Measurements from ENCODE around the gene RNF207.
"Not testable (repeated sequence)": the region's sequence is repeated elsewhere in the genome, so short reads cannot be mapped to it uniquely, and the experiment has no call there.

The RNF207 gene

DNA sequence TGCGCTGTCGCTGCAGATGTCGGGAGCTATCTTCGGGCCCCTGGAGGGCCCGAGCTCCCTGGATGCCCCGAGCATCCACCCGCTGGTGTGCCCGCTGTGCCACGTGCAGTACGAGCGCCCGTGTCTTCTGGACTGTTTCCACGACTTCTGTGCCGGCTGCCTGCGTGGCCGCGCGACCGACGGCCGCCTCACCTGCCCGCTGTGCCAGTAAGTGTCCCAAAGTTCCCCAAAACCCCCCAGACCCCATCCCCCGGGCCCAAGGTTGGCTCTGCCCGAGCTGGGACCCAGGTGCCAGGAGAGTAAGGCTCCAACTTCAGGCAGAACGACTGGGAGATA lies 569 bp downstream of the RNF207 start:
- no peak for DNase-seq

DNA sequence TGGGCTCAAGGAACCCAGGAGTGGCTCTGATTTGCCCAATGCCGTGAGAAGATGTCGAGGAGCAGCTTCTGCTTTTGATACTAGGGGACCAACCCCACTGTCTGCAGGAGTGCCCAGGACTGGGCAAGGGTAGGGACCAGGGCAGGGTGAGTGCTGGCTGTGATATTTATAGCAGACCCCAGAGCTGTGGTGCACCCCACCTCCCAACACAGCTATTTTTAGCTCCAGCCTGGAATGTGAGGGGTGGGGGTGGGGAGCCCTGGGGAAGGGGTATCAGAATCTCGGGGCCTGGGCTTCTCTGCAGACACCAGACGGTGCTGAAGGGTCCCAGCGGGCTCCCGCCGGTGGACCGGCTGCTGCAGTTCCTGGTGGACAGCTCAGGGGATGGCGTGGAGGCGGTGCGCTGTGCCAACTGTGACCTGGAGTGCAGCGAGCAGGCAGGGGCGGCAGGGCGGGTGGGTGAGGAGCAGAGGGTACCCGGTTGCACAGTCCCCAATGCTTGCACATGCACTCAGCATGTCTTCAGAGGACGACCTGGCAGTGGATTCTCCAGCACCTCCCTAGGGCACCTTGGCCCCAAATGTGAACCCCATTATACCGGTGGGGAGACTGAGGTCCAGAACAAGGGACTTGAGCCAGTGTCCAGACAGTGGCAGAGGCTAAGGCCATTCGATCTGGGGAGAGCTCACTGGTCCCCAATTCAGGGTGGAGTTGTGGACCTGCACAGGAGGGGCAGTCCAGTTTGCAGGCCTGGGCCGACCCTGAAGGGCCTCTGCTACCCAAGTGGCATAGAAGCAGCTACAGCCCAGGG lies 1.4 kb downstream of the RNF207 start:
- no peak for DNase-seq

DNA sequence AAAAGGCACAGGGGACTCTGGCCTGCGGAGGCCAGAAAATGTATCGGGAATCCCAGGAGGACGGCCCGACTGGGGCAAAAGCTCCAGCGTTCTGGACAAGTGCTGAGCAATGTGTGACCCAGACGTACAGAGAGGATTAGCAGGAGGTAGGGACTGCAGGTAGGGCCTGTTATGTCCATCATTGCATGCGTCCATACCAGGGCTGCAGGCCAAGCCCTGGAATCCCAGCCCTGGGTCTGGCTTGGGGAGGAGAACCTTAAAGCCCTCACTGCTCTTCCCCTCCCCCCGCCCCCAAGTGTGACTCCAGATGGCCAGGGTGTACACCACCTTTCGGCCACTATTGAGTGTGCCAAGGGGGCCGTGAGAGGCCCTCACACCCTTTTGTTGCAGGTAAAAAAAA lies 2.0 kb downstream of the RNF207 start:
- DNase-seq = no peak

DNA sequence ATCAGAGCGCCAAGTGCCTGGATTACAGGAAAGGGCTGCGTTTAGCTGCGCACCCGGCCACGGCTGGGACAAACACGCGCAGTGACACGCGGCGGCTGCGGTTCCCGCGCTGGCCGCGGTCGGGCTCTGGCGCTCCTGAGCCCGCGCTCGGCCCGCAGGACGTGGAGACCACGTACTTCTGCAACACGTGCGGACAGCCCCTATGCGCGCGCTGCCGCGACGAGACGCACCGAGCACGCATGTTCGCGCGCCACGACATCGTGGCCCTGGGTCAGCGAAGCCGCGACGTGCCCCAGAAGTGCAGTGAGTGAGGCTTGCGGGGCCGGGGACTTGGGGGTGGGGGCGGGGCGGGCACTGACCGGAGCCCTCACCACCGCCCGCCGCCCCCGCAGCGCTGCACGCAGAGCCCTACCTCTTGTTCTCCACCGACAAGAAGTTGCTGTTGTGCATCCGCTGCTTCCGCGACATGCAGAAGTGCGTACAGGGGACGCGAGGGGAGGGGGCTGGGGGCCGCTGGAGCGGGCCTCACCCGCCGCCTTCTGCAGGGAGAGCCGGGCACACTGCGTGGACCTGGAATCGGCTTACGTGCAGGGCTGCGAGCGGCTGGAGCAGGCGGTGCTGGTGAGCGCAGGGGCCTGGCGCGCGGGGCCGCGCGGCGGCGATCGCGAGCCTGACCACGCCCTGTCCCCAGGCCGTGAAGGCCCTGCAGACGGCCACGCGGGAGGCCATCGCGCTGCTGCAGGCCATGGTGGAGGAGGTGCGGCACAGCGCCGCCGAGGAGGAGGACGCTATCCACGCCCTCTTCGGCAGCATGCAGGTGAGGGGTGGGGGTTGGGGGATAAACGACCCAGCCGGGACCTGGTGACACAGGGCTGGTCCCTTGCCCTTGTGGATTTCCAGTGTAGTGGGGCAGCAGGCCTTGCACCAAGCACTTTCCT lies 3.1 kb downstream of the RNF207 start:
- no peak for DNase-seq

DNA sequence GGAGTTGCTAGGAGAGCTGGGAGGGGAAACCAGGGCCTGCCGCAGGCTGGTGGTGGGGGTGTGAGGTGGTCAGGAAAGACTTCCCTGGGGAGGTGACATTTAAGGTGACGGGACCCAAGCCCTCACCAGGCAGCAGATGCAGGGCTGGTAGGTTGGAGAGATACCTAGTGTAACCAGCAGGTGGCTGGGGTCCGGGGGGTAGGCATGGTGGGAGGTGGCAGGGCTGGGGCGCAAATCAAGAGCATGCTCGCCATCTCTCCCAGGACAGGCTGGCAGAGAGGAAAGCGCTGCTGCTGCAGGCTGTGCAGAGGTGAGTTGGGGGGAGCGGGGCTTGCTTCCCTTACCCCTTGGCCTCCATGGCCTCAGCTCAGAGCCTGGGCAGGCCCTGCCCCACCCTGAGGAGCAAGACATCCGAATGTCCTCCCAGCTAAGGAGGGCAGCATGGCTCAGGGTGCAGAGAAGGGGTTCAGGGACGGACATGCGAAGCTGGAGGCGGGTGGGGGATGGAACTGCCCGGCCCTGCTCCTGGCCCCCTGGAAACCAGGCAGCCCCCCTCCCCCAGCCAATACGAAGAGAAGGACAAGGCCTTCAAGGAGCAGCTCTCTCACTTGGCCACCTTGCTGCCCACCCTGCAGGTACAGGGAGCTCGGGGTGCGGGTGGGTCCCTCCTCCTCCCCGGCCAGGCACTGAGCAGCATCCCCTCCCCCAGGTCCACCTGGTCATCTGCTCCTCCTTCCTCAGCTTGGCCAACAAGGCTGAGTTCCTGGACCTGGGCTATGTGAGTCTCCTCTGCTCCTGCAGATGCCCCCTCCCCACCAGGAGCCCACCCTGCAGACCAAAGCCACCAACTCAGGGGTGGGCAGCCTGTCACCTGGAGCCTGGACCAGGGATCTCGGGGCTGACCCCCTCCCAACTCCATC lies 4.0 kb downstream of the RNF207 start:
- DNase-seq = no peak

DNA sequence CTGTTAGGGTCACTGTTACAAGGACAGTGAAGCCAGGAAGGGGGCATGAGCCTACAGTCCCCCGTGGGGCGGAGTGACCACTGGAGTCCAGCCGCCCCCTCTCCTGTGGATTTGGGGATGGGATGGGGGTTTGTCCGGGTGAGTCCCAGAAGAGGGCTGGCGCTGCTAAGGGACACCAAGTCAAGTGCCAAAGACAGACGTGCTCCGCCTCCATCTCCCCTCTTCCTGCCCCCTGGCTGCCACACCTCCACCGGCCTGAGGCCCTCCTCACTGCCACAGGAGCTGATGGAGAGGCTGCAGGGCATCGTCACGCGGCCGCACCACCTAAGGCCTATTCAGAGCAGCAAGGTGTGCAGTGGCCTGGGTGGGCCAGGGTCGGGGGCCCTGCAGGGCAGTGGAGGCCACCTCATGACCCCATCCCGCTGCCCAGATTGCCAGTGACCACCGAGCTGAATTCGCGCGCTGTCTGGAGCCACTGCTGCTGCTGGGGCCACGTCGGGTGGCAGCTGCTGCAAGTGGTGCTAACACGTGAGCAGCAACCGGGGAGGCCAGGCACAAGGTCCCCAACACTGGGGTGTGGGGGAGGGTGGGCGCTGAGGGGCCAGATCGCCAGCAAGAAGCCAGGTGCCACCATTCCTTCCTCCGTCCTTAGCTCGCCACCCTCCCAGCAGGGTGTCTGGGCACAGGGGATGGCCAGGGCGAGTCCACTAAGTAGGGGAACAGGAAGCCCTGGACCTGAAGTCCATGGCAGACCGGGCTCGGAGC lies 4.9 kb downstream of the RNF207 start:
- no peak for DNase-seq

DNA sequence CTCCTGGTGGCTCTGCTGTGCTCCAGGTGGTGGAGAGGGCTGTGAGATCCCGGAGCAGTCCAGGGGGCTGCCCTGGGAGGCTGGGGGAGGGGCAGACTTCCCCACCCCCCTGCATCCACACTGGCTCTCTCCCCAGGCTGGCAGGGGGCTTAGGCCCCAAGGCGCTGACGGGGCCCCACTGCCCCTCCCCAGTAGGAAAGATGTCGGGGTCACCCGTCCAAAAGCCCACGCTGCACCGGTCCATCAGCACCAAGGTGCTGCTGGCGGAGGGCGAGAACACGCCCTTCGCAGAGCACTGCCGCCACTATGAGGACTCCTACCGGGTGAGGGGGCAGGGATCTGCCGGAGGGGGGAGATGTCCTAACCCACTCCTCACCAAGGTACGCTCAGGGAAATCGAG lies 5.8 kb downstream of the RNF207 start:
- DNase-seq = no peak

DNA sequence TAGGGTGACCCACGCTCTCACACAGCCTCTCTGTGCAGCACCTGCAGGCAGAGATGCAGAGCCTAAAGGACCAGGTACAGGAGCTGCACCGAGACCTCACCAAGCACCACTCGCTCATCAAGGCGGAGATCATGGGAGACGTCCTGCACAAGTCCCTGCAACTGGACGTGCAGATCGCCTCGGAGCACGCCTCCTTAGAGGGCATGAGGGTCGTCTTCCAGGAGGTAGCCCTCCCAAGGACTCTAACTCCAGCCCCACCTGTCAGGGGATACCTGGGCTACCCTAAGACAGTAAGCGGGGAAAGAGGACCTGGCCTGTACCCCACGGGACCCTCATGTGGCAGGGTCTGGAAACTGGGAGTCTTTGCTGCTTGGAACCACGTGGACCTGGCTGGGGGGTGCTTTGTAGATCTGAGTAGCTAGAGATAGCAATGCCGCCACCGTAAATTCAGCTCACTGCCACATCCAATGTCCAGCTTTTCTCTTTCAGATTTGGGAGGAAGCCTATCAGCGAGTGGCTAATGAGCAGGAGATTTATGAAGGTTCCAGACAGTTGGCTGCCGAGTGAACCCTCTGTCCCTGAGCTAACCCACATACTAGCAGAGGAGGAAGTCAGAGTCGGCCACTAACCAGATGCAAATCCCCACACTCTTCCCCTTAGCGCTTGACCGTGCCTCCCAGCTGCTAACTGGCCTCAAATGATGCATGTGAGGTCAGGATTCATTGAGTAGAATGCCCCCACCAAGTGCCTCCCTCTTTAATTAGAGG lies 6.5 kb downstream of the RNF207 start:
- peak; percentile 20 to 26 for DNase-seq

DNA sequence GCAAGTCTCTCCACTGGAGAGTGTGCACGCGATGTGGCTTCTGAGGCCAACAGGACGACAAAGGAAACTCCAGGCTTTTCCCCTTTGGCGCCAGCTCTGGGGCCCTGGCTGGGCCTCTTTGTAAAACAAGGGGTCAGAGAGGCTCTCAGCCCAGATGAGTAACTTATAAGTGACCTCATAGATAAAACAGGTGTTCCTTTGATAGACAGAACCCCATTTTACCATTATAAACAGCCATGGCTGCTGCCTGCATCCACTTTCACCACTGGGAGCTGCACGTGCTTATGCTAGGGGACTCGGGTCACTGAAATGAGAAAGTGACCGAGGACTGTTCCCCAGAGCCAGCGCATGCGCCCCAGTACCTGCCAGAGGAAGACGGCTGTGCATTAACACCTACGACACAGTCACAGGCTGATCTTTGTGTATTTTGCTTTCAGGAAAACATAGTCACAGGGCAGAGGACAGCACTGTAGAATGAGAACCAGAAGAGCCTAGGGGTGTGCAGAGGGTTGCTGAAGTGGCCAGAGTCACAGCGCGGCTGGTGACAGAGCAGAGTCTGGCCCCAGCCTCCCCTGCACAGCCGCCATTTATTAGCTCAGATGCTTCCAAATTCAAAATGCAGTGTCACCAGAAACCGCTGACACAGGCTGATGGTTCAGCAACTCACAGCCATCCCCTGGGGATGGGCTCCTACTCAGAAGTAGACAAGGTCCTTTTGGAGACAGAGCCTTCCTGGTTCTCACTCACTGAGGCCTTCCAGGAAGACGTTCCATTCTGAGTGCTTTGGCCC lies 12.7 kb downstream of the RNF207 start:
- no peak for DNase-seq

DNA sequence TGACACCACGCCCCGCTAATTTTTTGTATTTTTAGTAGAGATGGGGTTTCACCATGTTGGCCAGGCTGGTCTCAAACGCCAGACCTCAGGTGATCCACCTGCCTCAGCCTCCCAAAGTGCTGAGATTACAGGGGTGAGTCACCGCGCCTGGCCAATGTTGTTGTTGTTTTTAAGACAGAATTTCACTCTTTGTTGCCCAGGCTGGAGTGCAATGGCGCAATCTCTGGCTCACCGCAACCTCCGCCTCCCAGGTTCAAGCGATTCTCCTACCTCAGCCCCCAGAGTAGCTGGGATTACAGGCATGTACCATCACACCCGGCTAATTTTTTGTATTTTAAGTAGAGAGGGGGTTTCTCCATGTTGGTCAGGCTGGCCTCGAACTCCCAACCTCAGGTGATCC lies 13.7 kb downstream of the RNF207 start:
- DNase-seq = not testable (repeated sequence)

DNA sequence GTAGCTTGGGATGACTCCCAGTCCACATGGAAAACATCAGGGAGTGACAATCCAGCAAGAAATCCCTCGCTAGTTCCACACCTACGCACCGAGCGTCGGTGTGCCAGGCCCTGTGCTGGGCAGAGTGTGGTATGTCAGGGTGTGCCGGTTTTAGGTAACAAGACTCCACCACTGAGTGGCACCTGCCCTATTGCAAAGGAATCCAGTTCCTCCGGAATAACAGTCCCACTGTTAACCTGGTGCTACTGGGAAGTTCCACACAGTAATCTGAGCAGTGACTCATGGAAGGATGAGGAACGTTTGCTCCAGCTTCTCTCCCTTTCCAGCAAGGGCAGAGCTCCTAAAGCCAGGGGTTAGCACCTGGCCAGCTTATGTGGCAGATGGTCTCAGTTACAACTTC lies 14.3 kb downstream of the RNF207 start:
- no peak for DNase-seq

DNA sequence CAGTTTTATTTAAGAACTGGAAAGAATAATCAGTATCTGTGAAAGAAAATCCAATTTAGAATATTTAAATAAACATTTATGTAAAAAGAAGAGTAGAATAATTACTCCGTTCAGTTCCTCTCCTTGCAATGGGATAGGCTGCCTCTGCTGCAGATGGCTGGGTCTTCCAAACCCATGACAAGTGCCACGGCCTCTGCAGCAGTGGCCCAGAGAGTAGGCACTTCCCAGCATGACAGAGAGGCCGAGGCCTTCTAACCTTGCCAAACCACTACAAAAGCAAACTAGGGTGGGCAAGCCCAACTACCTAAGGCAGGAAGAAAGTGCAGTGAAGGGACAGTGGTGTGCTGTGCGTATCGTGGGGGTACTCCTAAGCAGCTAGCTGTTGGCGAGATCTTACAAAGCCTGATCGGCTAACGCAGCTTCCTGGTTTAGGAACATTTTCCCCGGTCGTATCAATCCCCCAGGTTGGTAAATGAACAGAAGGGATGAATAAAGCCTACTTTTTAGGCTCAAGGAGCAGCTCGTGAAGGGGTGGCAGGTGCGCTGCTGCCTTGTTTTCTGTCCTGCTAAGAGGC lies 15.4 kb downstream of the RNF207 start:
- DNase-seq = no peak

DNA sequence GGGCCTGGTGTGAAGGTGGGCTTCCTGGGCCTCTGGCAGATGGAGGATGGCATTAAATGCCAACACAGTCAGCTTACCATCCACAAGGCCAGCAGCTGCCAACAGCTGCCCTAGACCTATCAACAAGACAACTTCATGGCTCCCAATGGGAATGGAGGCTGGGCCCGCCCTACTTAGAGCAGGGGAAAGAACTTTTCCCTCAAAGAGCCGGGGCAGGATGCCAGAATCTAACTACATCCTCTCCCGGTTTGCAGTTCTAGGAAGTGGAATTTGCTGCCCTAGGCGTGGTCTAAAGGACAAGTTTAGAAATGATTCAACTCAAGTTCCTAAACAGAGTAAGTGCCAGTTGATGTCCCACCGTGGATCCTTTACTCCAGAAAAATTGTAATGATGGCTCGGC lies 16.7 kb downstream of the RNF207 start:
- DNase-seq = no peak

DNA sequence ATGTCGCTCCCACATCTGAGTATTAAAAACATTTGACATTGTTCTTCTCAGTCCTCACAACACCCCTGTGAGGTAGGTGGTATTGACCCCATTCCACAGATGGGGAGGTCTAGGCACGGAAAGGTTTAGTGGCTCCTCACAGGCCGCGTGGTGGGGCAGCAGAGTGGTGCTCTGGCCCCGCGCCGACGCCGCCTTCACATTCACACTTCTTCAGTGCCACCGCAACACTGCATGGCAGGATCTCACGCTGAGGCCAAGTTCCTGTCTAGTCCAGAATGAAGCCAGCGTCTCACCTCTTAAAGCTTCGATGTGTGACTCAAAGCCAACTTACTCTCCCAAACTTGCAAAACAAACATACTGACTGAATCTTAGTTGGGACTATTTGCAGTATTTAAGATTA lies 17.7 kb downstream of the RNF207 start:
- DNase-seq = no peak

DNA sequence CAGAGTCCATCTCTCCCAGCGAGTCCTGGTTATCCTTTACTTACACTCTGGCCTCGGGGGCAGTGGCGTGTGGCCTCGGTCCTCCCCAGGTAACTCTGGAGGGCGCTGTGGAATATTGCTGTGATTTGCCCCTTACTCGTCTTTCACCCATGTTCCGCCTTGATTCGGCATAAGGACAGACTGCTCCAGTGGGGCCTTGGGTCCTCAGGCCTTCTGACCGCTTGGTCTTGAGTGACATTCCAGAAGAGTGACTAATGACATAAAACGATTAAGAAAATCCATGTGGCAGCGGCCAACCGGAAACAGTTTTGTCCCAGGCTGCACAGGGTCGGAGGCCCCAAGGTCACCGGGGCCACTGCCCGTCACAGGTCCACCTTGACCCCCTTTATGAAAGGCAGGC lies 18.8 kb downstream of the RNF207 start:
- no peak for DNase-seq

DNA sequence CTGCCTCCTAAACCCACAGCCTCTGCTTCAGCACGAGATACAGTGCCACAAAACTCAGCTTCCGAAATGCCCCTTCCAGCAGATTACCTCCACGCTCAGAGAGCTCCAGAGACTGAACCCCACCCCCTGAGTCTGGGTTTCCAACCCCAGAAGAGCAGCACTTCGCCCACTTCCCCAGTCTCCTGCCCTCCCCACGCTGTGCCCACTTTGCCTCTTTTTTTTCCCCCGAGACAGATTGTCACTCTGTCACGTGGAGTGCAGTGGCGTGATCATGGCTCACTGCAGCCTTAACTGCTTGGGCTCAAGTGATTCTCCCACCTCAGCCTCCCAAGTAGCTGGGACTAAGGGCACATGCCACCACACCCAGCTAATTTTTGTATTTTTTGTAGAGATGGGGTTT lies 19.7 kb downstream of the RNF207 start:
- DNase-seq = no peak

DNA sequence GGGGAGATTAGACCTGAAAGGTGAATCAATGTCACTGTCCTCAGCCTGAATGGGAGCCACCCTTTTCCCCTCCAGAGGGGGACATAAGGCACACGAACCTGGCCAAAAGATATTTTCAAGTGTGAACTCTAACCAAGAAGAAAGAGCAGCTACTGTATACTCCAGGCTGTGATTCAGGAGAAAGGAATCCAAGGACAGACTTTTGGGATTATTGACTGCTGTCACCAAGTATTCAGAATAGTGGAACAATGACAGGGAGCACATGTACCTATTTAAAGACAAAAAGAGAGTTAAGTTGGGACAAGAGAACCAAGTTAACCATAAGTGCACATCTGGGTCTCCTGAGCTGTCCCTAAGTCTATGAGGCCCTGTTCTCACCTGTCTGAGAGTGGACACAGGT lies 27.5 kb downstream of the RNF207 start:
- DNase-seq = no peak

DNA sequence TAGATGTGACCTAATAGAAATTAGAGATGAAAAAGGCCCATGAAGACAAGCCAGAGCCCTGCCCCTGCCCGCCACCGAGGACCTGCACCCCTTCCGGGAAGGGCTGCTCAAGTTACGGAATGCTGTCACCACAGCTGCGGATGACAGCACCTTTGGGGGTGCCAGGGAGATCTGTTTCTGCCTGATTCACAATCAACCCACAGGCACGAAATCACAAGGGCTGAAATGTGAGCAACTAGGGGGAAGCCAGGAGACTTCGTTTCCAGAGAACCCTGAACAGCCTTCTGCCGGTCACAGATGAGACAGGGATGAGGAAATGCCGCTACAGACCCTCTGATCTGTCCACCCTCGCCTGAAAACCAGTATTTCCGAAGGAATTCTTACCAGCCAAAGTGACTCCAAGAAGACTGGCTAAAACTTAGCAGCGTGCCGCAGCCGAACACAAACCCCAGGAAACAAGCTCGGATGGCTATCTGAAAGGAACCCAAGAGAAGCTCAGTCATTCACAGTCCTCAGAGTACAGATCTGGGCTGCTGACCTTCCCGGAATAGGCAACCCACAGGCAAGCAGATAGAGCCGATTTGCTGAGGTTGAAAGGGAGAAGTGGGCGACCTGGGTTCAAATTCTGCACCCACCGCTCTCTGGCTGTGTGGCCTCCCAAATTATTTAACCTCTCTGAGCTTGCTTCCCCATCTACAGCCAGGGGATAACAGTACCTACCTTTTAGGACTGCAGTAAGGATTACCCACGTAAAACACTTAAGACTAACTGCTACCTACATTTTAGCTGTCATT lies 28.8 kb downstream of the RNF207 start:
- DNase-seq = peak; percentile 19 to 26

DNA sequence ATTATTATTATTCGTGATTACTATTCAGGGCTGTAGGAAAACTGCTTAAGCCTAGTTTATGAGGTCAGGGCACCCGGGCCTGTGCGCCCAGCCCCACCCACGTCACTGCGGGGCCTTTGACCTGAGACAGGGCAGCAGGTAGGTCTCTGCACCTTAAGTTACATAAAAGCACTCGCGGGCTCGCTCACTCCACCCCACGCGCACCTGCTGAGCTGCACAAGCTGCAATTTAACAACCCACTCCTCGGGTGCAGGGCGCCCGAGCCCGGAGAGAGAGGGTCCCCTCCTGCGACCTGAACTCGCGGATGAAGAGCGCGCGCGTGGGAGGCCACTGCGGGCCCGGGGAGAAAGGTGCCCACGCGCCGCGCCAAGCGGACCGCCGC lies 29.4 kb downstream of the RNF207 start:
- DNase-seq = no peak

DNA sequence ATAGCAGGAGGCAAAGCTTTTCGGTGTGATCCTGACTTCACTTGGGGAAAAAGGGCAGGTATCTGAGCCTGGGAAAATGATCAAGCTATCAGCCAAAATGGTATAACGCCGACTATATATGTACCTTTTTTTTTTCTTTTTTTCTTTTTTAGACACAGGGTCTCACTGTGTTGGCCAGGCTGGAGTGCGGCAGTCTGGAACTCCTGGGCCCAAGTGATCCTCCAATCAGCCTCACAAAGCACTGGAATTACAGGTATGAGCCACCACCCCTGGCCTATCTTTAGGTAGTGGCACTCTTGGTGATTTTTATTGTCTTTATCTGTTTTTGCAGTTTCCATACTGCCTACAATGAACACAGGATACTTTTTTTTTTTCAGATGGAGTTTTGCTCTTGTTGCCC lies 31.2 kb downstream of the RNF207 start:
- DNase-seq = no peak

All from AML-193 (cell line).